ENCODE results near the gene MOB2.
"Not testable (repeated sequence)": the region's sequence is repeated elsewhere in the genome, so short reads cannot be mapped to it uniquely, and the experiment has no call there.

Gene MOB2

GRCh38 chr11:1513326-1514296 lies 27.0 kb upstream of the MOB2 start:
- Histone ChIP-seq H3K4me3 (IDR thresholded peaks at IDR 0.05; ENCODE audit: insufficient read depth, low read depth, low read length) (no peak overlapping the region), H4K20me1 (ENCODE audit: insufficient read depth) (no peaks in the 10 kb centered on the region), H3K4me2 (no peak overlapping the region), H3K9ac (no peak overlapping the region), H3K36me3 (ENCODE audit: insufficient read depth) (no peaks in the 10 kb centered on the region), H3K4me1 (ENCODE audit: low read depth, poor library complexity, severe bottlenecking) (no peaks in the 10 kb centered on the region), H2AFZ (ENCODE audit: low read depth) (no peak overlapping the region), H3K27me3 (ENCODE audit: insufficient read depth, low read depth) (no peaks in the 10 kb centered on the region), H3K27ac (no peak overlapping the region), H3K79me2 (ENCODE audit: insufficient read depth, low read depth) (no peaks in the 10 kb centered on the region)
- TF ChIP-seq CTCF (conservative IDR thresholded peaks at IDR 0.05; ENCODE audit: low read depth, low read length), result no peak

GRCh38 chr11:1512531-1513258 lies 26.1 kb upstream of the MOB2 start:
- not testable (repeated sequence) for H2AFZ ChIP-seq (ENCODE audit: low read depth); H3K27ac ChIP-seq; H3K36me3 ChIP-seq (ENCODE audit: insufficient read depth); H3K4me2 ChIP-seq; H3K79me2 ChIP-seq (ENCODE audit: insufficient read depth, low read depth); H3K4me3 ChIP-seq (IDR thresholded peaks at IDR 0.05; ENCODE audit: insufficient read depth, low read depth, low read length); H3K27me3 ChIP-seq (ENCODE audit: insufficient read depth, low read depth); H4K20me1 ChIP-seq (ENCODE audit: insufficient read depth); H3K4me1 ChIP-seq (ENCODE audit: low read depth, poor library complexity, severe bottlenecking); H3K9ac ChIP-seq

GRCh38 chr11:1511937-1512496 lies 25.4 kb upstream of the MOB2 start:
- no peak overlapping the region for H3K9ac ChIP-seq
- no peak overlapping the region for H3K4me3 ChIP-seq (IDR thresholded peaks at IDR 0.05; ENCODE audit: insufficient read depth, low read depth, low read length)
- no peak overlapping the region for H2AFZ ChIP-seq (ENCODE audit: low read depth)
- TF ChIP-seq CTCF (conservative IDR thresholded peaks at IDR 0.05; ENCODE audit: low read depth, low read length), result no peak
- no peak overlapping the region for H3K4me2 ChIP-seq
- H3K27me3 ChIP-seq (ENCODE audit: insufficient read depth, low read depth), result no peaks in the 10 kb centered on the region
- H3K4me1 ChIP-seq (ENCODE audit: low read depth, poor library complexity, severe bottlenecking), result no peaks in the 10 kb centered on the region
- no peaks in the 10 kb centered on the region for H3K79me2 ChIP-seq (ENCODE audit: insufficient read depth, low read depth)
- no peaks in the 10 kb centered on the region for H4K20me1 ChIP-seq (ENCODE audit: insufficient read depth)
- no peak overlapping the region for H3K27ac ChIP-seq
- no peaks in the 10 kb centered on the region for H3K36me3 ChIP-seq (ENCODE audit: insufficient read depth)

- H3K4me1 ChIP-seq (ENCODE audit: low read depth, poor library complexity, severe bottlenecking), result no peaks in the 10 kb centered on the region
- no peak overlapping the region for H3K9ac ChIP-seq
- no peak overlapping the region for H3K4me2 ChIP-seq
- no peak overlapping the region for H2AFZ ChIP-seq (ENCODE audit: low read depth)
- TF ChIP-seq CTCF (conservative IDR thresholded peaks at IDR 0.05; ENCODE audit: low read depth, low read length), result no peak
- H3K36me3 ChIP-seq (ENCODE audit: insufficient read depth), result no peaks in the 10 kb centered on the region
- no peak overlapping the region for H3K4me3 ChIP-seq (IDR thresholded peaks at IDR 0.05; ENCODE audit: insufficient read depth, low read depth, low read length)
- H4K20me1 ChIP-seq (ENCODE audit: insufficient read depth), result no peaks in the 10 kb centered on the region
- no peaks in the 10 kb centered on the region for H3K79me2 ChIP-seq (ENCODE audit: insufficient read depth, low read depth)
- no peak overlapping the region for H3K27ac ChIP-seq
- no peaks in the 10 kb centered on the region for H3K27me3 ChIP-seq (ENCODE audit: insufficient read depth, low read depth)
Observed at GRCh38 chr11:1510928-1511327, 24.3 kb upstream of the MOB2 start.

- not testable (repeated sequence) for H2AFZ ChIP-seq (ENCODE audit: low read depth); H3K36me3 ChIP-seq (ENCODE audit: insufficient read depth); H3K4me1 ChIP-seq (ENCODE audit: low read depth, poor library complexity, severe bottlenecking); H3K27me3 ChIP-seq (ENCODE audit: insufficient read depth, low read depth); H3K79me2 ChIP-seq (ENCODE audit: insufficient read depth, low read depth); H3K4me2 ChIP-seq; H3K27ac ChIP-seq; H3K4me3 ChIP-seq (IDR thresholded peaks at IDR 0.05; ENCODE audit: insufficient read depth, low read depth, low read length); H3K9ac ChIP-seq; H4K20me1 ChIP-seq (ENCODE audit: insufficient read depth)
Observed at GRCh38 chr11:1510351-1510750, 23.8 kb upstream of the MOB2 start.
